HAP-1 (cell line): Measurements from ENCODE around the gene NMT1.

ENCODE experiments used
- DNase-seq, 2 experiments: peaks; one replicate each; pipeline ENCODE4 v3.0.0-alpha.2; 2016 to 2020; ENCODE audit warnings: low spot score in 2 of 2
- H3K27me3 ChIP-seq: fragments of 250-450 bp; sonication (Bioruptor Pico); 2 replicates; pipeline ENCODE4 v1.5.1; 2020; ENCODE audit warnings: low read depth, mild to moderate bottlenecking, moderate library complexity
- H3K36me3 ChIP-seq: fragments of 250-450 bp; sonication (Bioruptor Pico); replicated peaks from 2 replicates; pipeline ENCODE4 v1.5.1; 2020; ENCODE audit warnings: mild to moderate bottlenecking
- H3K4me1 ChIP-seq: fragments of 250-450 bp; sonication (Bioruptor Pico); 2 replicates; pipeline ENCODE4 v1.5.1; 2020; ENCODE audit warnings: mild to moderate bottlenecking
- H3K4me3 ChIP-seq: fragments of 250-450 bp; sonication (Bioruptor Pico); 2 replicates; pipeline ENCODE4 v1.5.1; 2020; ENCODE audit warnings: mild to moderate bottlenecking, moderate library complexity
- H3K9me3 ChIP-seq: fragments of 250-450 bp; sonication (Bioruptor Pico); 2 replicates; pipeline ENCODE4 v1.5.1; 2020; ENCODE audit warnings: mild to moderate bottlenecking, moderate library complexity
- in situ Hi-C: fragments of 300-500 bp; cut with MboI; formaldehyde crosslinking; loops from 3 replicates; pipeline ENCODE4 v1.14.3; 2020; ENCODE audit warnings: low sequenced_read_pairs, inconsistent platforms, mixed read lengths

NMT1 gene

GRCh38 chr17:45129426-45129939 is 68.4 kb downstream of the NMT1 start:
- H3K27me3 ChIP-seq: no peaks in the 10 kb centered on the region
- no peaks in the 10 kb centered on the region for H3K9me3 ChIP-seq
- in situ Hi-C loops: loop anchor here (10.0 kb wide), 1 partner anchor 55 kb away; no protein-coding TSS in a partner anchor
- DNase-seq: peak; percentile 8 to 69
- H3K36me3 ChIP-seq: no peaks in the 10 kb centered on the region
- H3K4me3 ChIP-seq: no peak overlapping the region
- peaks cover 15% of the 10 kb centered on the region for H3K4me1 ChIP-seq

DNA sequence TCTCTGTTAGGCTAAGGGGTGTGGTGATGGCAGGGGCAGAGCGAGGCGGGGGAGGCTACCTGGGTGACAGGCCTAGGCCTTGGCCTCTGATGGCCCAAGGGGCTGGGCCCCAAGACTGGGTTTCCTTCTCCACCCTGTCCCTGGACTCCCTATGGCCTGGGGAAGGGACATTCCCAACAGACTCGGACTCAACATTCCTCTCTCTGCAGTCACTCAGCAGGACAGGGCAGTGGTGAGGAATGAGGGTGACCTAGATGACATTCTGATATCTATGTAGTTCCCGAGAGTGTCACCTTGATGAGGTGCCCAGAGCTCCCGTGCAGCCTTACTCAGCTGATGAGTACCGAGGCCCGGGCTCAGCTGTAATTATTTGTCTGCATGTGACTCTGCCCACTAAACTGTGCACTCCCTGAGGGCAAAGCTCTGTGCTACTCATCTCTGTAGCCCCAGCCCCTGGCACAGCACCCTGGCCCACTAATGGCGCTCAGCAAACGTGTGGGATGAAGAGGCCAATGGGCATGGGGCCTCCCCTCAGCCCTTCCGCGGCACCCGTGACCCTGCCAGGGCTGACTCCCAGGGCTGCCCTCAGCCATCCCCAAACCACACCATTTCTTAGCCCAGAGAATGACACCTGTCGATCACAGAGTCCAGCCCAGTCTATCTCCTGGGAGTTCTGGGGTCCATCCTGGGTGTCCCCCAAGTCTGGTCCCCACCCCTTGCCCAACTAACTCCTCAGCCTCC is 69.0 kb downstream of the NMT1 start:
- Histone ChIP-seq H3K4me1 (peaks cover 15% of the 10 kb centered on the region), H3K36me3 (no peaks in the 10 kb centered on the region), H3K9me3 (no peaks in the 10 kb centered on the region), H3K27me3 (no peaks in the 10 kb centered on the region), H3K4me3 (no peak overlapping the region)
- in situ Hi-C loops: loop anchor here (10.0 kb wide), 1 partner anchor 55 kb away; no protein-coding TSS in a partner anchor
- no peak for DNase-seq

- Histone ChIP-seq H3K9me3 (no peaks in the 10 kb centered on the region), H3K4me1 (peaks cover 17% of the 10 kb centered on the region), H3K4me3 (peak overlapping the region; percentile 88), H3K27me3 (no peaks in the 10 kb centered on the region), H3K36me3 (no peaks in the 10 kb centered on the region)
- DNase-seq: no peak
- in situ Hi-C loops: no loop called here
Measured at GRCh38 chr17:45130681-45131615, 69.8 kb downstream of the NMT1 start.

DNA sequence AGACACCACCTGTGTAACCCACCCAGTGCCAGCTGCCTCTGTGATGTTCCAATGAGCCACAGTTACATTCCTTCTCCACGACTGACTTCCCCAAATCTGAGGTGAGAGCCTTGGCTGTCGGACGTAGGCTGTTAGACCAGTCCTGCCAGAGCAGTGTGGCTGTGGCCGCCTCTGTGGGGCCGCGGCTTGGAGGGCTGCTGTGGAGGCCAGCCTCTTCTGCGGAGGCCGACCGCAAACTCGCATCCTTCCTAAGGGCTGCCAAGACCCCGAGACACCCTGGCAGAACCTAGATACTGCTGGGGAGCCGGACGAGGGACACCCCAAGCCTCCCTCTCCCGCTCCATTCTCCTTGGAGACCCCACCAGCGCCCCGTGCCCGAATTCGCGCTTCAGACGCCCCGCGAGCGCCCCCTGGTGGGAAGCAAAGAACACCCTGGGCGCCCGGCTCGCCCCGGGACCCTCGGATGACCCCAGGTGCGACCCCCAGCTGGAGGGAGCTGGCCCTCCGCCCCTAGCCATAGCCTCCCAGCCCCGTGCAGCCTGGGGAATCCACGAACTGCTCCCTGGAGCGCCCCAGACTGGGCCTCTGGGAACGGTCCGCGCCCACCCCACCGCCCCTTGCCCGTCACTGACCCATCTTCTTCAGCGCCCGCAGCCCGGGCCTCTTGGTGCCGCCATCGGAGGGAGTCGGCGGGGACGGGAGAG is 70.7 kb downstream of the NMT1 start:
- peak; percentile 32 to 79 for DNase-seq
- peak overlapping the region; percentile 88 for H3K4me3 ChIP-seq
- H3K9me3 ChIP-seq: no peaks in the 10 kb centered on the region
- no peaks in the 10 kb centered on the region for H3K27me3 ChIP-seq
- no peaks in the 10 kb centered on the region for H3K36me3 ChIP-seq
- in situ Hi-C loops: no loop called here
- H3K4me1 ChIP-seq: peaks cover 22% of the 10 kb centered on the region

GRCh38 chr17:45132320-45132571 is 71.1 kb downstream of the NMT1 start, which contains the start of gene PLCD3:
TSS of gene PLCD3 (minus strand) at chr17:45132515. CDS start at chr17:45132410, 105 bp downstream.
- Histone ChIP-seq H3K4me3 (peak within 1 kb of the TSS; percentile 88), H3K4me1 (peaks cover 22% of the 10 kb centered on the region), H3K27me3 (no peaks in the 10 kb centered on the region), H3K9me3 (no peaks in the 10 kb centered on the region), H3K36me3 (no peaks in the 10 kb centered on the region)
- in situ Hi-C loops: no loop called here
- DNase-seq: no peak

GRCh38 chr17:45132572-45133463 is 71.7 kb downstream of the NMT1 start:
- Histone ChIP-seq H3K4me3 (peak overlapping the region; percentile 64), H3K36me3 (no peaks in the 10 kb centered on the region), H3K9me3 (no peaks in the 10 kb centered on the region), H3K4me1 (peaks cover 22% of the 10 kb centered on the region), H3K27me3 (no peaks in the 10 kb centered on the region)
- DNase-seq: peak; percentile 83 to 87
- in situ Hi-C loops: no loop called here

- Histone ChIP-seq H3K4me1 (peaks cover 14% of the 10 kb centered on the region), H3K36me3 (no peaks in the 10 kb centered on the region; the same call in 1 of the 2 replicates), H3K4me3 (peak within 1 kb of the TSS; percentile 46), H3K9me3 (no peaks in the 10 kb centered on the region), H3K27me3 (no peaks in the 10 kb centered on the region)
- peak; percentile 97 to 98 for DNase-seq
- in situ Hi-C loops: loop anchor here (5.0 kb wide), 1 partner anchor 62 kb away; no protein-coding TSS in a partner anchor
Measured at GRCh38 chr17:45135192-45135977, 74.3 kb downstream of the NMT1 start, which contains the start of gene ACBD4. TSS of gene ACBD4 (plus strand) at chr17:45135687. CDS start at chr17:45136145, 458 bp downstream.

GRCh38 chr17:45135978-45136791 is 75.1 kb downstream of the NMT1 start:
- H3K9me3 ChIP-seq: no peaks in the 10 kb centered on the region
- peak overlapping the region; percentile 46 for H3K4me3 ChIP-seq
- H3K36me3 ChIP-seq: no peaks in the 10 kb centered on the region; the same call in 1 of the 2 replicates
- no peaks in the 10 kb centered on the region for H3K27me3 ChIP-seq
- H3K4me1 ChIP-seq: peaks cover 11% of the 10 kb centered on the region
- in situ Hi-C loops: loop anchor here (5.0 kb wide), 1 partner anchor 61 kb away; no protein-coding TSS in a partner anchor
- no peak for DNase-seq

GRCh38 chr17:45136846-45137560 is 75.9 kb downstream of the NMT1 start:
- Histone ChIP-seq H3K9me3 (no peaks in the 10 kb centered on the region), H3K4me3 (no peak overlapping the region), H3K27me3 (no peaks in the 10 kb centered on the region), H3K4me1 (peaks cover 7% of the 10 kb centered on the region), H3K36me3 (no peaks in the 10 kb centered on the region; the same call in 1 of the 2 replicates)
- in situ Hi-C loops: loop anchor here (5.0 kb wide), 1 partner anchor 60 kb away; no protein-coding TSS in a partner anchor
- no peak for DNase-seq

- Histone ChIP-seq H3K4me3 (no peak overlapping the region), H3K27me3 (no peaks in the 10 kb centered on the region)
Measured at GRCh38 chr17:45137561-45138305, 76.6 kb downstream of the NMT1 start.

More at GRCh38 chr17:45137561-45138305, 76.6 kb downstream of the NMT1 start:
- in situ Hi-C loops: loop anchor here (5.0 kb wide), 1 partner anchor 60 kb away; no protein-coding TSS in a partner anchor
- Histone ChIP-seq H3K36me3 (no peaks in the 10 kb centered on the region; the same call in 1 of the 2 replicates), H3K4me1 (peaks cover 7% of the 10 kb centered on the region), H3K9me3 (no peaks in the 10 kb centered on the region)
- no peak for DNase-seq
